Dedifferentiated amniotic fluid mesenchymal stem cell (primary cell): ENCODE measurements around the gene TEX22.
A peak's percentile ranks its signal among the peaks of the same experiment; 100 is the strongest.

Source experiments
- DNase-seq: peaks from one replicate; pipeline ENCODE4 v3.0.0-alpha.2; 2016; ENCODE audit errors: extremely low spot score

Gene TEX22

GRCh38 chr14:105398726-105399465, 558 bp downstream of the TEX22 start:
- DNase-seq, result no peak

GRCh38 chr14:105399466-105399775, 1.1 kb downstream of the TEX22 start:
- no peak for DNase-seq

GRCh38 chr14:105400016-105400415, 1.7 kb downstream of the TEX22 start:
- no peak for DNase-seq

- no peak for DNase-seq
Measured at GRCh38 chr14:105401699-105402098, 3.4 kb downstream of the TEX22 start.

GRCh38 chr14:105408592-105408991, 10.3 kb downstream of the TEX22 start:
- no peak for DNase-seq

GRCh38 chr14:105409364-105409763, 11.0 kb downstream of the TEX22 start:
- no peak for DNase-seq

GRCh38 chr14:105410642-105411016, 12.3 kb downstream of the TEX22 start:
- no peak for DNase-seq

GRCh38 chr14:105411017-105411941, 12.9 kb downstream of the TEX22 start:
- DNase-seq, result no peak

- DNase-seq, result no peak
Measured at GRCh38 chr14:105411985-105412770, 13.8 kb downstream of the TEX22 start.

- DNase-seq, result no peak
Measured at GRCh38 chr14:105412771-105413543, 14.6 kb downstream of the TEX22 start.

- no peak for DNase-seq
Measured at GRCh38 chr14:105413544-105413886, 15.2 kb downstream of the TEX22 start.

- DNase-seq, result peak; percentile 25
Measured at GRCh38 chr14:105414456-105415371, 16.4 kb downstream of the TEX22 start.

GRCh38 chr14:105415481-105416428, 17.4 kb downstream of the TEX22 start:
- no peak for DNase-seq

GRCh38 chr14:105416671-105417070, 18.3 kb downstream of the TEX22 start:
- no peak for DNase-seq

- no peak for DNase-seq
Measured at GRCh38 chr14:105417690-105418121, 19.4 kb downstream of the TEX22 start.

- DNase-seq, result no peak
Measured at GRCh38 chr14:105418269-105419194, 20.2 kb downstream of the TEX22 start.

GRCh38 chr14:105419195-105420091, 21.1 kb downstream of the TEX22 start, which contains the start of gene MTA1:
TSS of gene MTA1 (plus strand) at chr14:105419827. CDS start at chr14:105420036, 209 bp downstream.
- no peak for DNase-seq
